K562 (cell line): Measurements from ENCODE around the gene L3HYPDH. TPM values are rescaled to one million over a fixed set of nuclear protein-coding genes. Genes with fewer than 3 reads are reported as not detected.

ENCODE experiments used
- CHD7 ChIP-seq: fragments of 200-600 bp; sonication (generic); IDR thresholded peaks from one replicate; pipeline ENCODE4 v1.6.1; 2012; ENCODE audit warnings: mild to moderate bottlenecking, low read depth, low read length, inconsistent platforms
- ILK ChIP-seq: fragments of 450-650 bp; IDR thresholded peaks from 2 replicates; pipeline ENCODE4 v1.6.1; 2016; ENCODE audit warnings: missing genetic modification characterization, low read depth, mild to moderate bottlenecking, missing compliant biosample characterization, moderate library complexity, borderline replicate concordance
- TBP ChIP-seq: optimal IDR thresholded peaks from 2 replicates; pipeline ENCODE3; 2011; ENCODE audit warnings: low read depth, low read length, improper control_type of control experiment
- ZBTB40 ChIP-seq, 2 experiments: fragments of 450-650 bp in 1 of 2; sonication (generic) in 1 of 2; formaldehyde crosslinking in 1 of 2; IDR thresholded peaks; 2 replicates each; pipeline versions ENCODE4 v1.7.1 to v1.9.0; 2016 to 2022; ENCODE audit warnings: inconsistent platforms in 1 of 2, mild to moderate bottlenecking in 1 of 2, missing genetic modification reagents in 1 of 2
- polyA plus RNA-seq, 8 experiments: library from polyadenylated mRNA; depleted of rRNA in 4 of 8; stranded (reverse) in 5 of 8; unstranded in 3 of 8; fragments of >200 nt; fragmentation: Nextera tagmentation in 2 of 8; fragmentation: Illumina TruSeq in 1 of 8; extraction: Ambion mirVana in 2 of 8; extraction: Trizol in 1 of 8; gene quantifications; 2 replicates each; pipeline versions ENCODE4 v1.2.1 to v1.2.3, GENCODE V29; 2011 to 2014; ENCODE audit warnings: inconsistent platforms in 1 of 8, missing spikeins in 1 of 8
- total RNA-seq, 7 experiments: library from RNA; depleted of rRNA in 6 of 7; stranded (reverse); fragments of >200 nt in 6 of 7; fragmentation: Illumina TruSeq in 2 of 7; extraction: Trizol in 2 of 7; gene quantifications; 2 replicates each; pipeline versions ENCODE4 v1.2.1 to v1.2.3, GENCODE V29; 2011 to 2021; ENCODE audit warnings: low replicate concordance in 1 of 7

L3HYPDH gene
- total and polyA plus RNA-seq, 9 of the 15 experiments (the other 6 are each of a cell fraction or from before 2014, with no cell fraction given), result 12.8 to 36.5 (median 19.3) TPM

GRCh38 chr14:59500732-59501131 lies 16.5 kb upstream of the L3HYPDH start (continued):
- TF ChIP-seq ZBTB40 (IDR thresholded peaks at IDR 0.05), result no peak
- no peak for TF ChIP-seq ZBTB40 (CRISPR knock-in tag; IDR thresholded peaks at IDR 0.05)
- TF ChIP-seq CHD7, result no peak
- no peak for TF ChIP-seq TBP
- TF ChIP-seq ILK (tag), result no peak
